Stomach smooth muscle (tissue), 2 donors: ENCODE measurements around the gene NOS1AP.

ENCODE experiments used
- H3K27ac ChIP-seq: one replicate; pipeline ENCODE4 v1.7.0; 2013; ENCODE audit warnings: mild to moderate bottlenecking, low read length, inconsistent platforms
- H3K27me3 ChIP-seq, 2 donors: one replicate each; pipeline ENCODE4 v1.7.0; 2013; ENCODE audit warnings: low read length in 2 of 2; ENCODE audit not compliant: insufficient read depth in 2 of 2, control insufficient read depth in 1 of 2
- H3K36me3 ChIP-seq, 2 donors: one replicate each; pipeline ENCODE4 v1.7.0; 2013; ENCODE audit warnings: low read length in 2 of 2; ENCODE audit not compliant: control insufficient read depth in 2 of 2, insufficient read depth in 2 of 2
- H3K4me1 ChIP-seq: one replicate; pipeline ENCODE4 v1.7.0; 2013; ENCODE audit warnings: low read length; ENCODE audit not compliant: control insufficient read depth, insufficient read depth
- H3K4me3 ChIP-seq, 2 donors: one replicate each; pipeline ENCODE4 v1.7.0; 2013; ENCODE audit warnings: low read length in 2 of 2
- H3K9ac ChIP-seq, 2 donors: one replicate each; pipeline ENCODE4 v1.7.0; 2013; ENCODE audit warnings: low read length in 2 of 2, mild to moderate bottlenecking in 1 of 2
- H3K9me3 ChIP-seq, 2 donors: one replicate each; pipeline ENCODE4 v1.7.0; 2013; ENCODE audit warnings: low read length in 2 of 2; ENCODE audit not compliant: control insufficient read depth in 2 of 2
- donor health status: healthy.
- donor health status: Pancreatic carcinoma.

The NOS1AP gene

DNA sequence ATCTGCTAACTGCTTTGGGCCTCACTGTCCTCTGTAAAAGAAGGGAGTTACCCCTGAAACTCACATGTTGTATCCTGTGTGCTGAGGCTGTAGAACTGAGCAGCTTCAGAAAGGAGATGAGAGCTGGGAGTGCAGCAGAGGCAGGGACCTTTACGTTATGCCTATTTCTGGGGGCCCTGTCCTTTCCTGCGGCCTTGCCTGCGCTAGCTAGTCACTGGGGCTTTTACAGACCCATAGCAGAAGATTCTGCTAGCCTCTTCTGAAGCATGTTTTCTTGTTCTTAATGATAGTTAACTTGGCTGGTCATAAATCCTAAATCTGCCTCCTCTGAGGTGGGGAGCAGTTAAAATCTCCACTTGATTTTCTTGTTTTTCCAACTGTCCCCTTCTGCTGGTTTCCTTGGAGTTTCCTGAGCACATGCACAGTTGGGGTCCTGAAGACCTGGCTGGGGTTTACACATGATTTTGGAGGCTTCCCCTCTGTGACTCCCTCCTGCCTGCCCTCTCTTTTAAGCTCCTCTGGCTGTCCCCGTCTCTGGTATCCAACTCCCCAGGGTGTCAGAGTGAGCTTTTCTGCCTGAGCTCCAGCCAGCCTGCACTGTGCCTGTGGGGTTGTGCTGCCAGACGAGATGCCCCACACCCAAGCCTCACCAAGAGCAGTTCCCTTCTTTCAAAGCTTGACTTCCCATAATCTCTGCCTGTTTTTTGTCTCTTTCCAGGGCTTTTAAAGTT, 76.6 kb downstream of the NOS1AP start:
- no peak overlapping the region for H3K9ac ChIP-seq

GRCh38 chr1:162147760-162148159, 78.3 kb downstream of the NOS1AP start:
- no peak overlapping the region for H3K27ac ChIP-seq
- H3K4me1 ChIP-seq = no peaks in the 10 kb centered on the region
- H3K36me3 ChIP-seq = no peaks in the 10 kb centered on the region
- no peaks in the 10 kb centered on the region for H3K27me3 ChIP-seq
- no peak overlapping the region for H3K9ac ChIP-seq
- H3K4me3 ChIP-seq = no peak overlapping the region
- no peaks in the 10 kb centered on the region for H3K9me3 ChIP-seq

More for the DNA sequence above, 76.6 kb downstream of the NOS1AP start:
- no peaks in the 10 kb centered on the region for H3K4me1 ChIP-seq
- H3K27ac ChIP-seq = no peak overlapping the region
- no peak overlapping the region for H3K4me3 ChIP-seq
- no peaks in the 10 kb centered on the region for H3K27me3 ChIP-seq
- no peaks in the 10 kb centered on the region for H3K9me3 ChIP-seq
- H3K36me3 ChIP-seq = no peaks in the 10 kb centered on the region

DNA sequence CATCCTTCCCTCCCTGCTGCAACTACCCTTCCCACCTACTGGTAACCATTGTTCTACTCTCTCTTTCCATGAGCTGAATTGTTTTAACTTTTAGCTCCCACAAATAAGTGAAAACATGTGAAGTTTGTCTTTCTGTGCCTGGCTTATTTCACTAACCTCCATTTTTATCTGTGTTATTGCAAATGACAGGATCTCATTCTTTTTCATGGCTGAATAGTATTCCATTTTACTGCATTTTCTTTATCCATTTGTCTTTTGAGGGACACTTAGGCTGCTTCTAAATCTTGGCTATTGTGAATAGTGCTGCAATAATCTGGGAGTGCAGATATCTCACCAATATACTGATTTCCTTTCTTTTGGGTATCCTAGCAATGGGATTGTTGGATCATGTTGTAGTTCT, 80.6 kb downstream of the NOS1AP start:
- no peaks in the 10 kb centered on the region for H3K27me3 ChIP-seq
- H3K36me3 ChIP-seq = no peaks in the 10 kb centered on the region
- H3K27ac ChIP-seq = no peak overlapping the region
- H3K4me1 ChIP-seq = no peaks in the 10 kb centered on the region
- H3K9me3 ChIP-seq = no peaks in the 10 kb centered on the region
- H3K4me3 ChIP-seq = no peak overlapping the region
- H3K9ac ChIP-seq = no peak overlapping the region

DNA sequence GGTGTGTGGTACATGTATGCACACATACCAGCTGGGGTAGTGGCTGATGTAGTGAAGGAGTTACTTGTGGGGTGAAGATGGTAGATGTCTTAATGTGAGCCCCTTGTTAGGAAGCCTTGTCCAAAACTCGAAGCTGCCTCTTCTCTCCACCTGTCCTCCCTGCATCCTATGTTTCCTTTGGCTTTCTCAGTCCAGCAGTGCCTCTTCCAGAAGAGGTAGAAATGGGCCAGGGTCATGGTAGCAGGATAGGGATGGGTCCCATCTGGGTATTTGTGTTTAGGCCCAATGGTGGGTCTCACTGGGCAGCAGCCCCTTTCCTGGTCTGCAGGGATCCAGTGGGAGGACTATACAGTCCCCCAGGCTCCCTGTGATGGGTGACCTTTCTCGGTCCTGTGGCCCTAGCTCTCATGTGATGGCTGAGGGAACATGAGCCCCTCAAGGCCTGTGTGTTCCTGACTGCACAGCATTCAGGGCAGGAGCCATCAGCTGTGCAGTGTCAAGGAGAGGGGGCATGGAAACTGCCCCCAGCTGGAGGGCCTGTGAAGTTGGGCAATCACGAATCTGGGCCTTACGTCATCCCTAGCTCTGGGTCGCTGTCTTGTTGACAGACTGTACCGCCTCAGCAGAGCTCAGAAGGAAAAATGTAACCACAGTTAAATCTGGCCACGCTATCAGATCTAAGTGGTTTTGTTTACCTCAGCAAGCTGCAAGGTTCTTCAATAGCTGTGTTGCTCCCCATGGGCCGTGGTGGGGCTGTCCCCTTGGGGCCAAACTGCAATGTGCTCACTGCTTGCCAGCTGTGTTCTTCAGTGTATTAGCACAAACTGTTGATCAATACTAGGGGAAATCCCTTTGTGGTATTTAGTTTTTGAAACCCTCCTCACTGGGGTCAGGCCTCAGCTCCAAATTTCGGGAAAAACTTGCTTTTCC, 82.7 kb downstream of the NOS1AP start:
- Histone ChIP-seq H3K9me3 (no peaks in the 10 kb centered on the region), H3K9ac (no peak overlapping the region), H3K36me3 (no peaks in the 10 kb centered on the region), H3K4me1 (no peaks in the 10 kb centered on the region), H3K27me3 (no peaks in the 10 kb centered on the region), H3K27ac (no peak overlapping the region), H3K4me3 (no peak overlapping the region)

- Histone ChIP-seq H3K4me1 (no peaks in the 10 kb centered on the region), H3K27ac (no peak overlapping the region), H3K4me3 (no peak overlapping the region), H3K9ac (no peak overlapping the region), H3K36me3 (no peaks in the 10 kb centered on the region), H3K9me3 (no peaks in the 10 kb centered on the region), H3K27me3 (no peaks in the 10 kb centered on the region)
These were observed 83.9 kb downstream of the NOS1AP start for GRCh38 chr1:162153374-162153773.

GRCh38 chr1:162157469-162157868, 88.0 kb downstream of the NOS1AP start:
- H3K27me3 ChIP-seq = no peaks in the 10 kb centered on the region
- H3K9ac ChIP-seq = no peak overlapping the region
- H3K9me3 ChIP-seq = no peaks in the 10 kb centered on the region
- no peaks in the 10 kb centered on the region for H3K36me3 ChIP-seq
- H3K4me3 ChIP-seq = no peak overlapping the region
- peaks cover 2% of the 10 kb centered on the region for H3K4me1 ChIP-seq
- no peak overlapping the region for H3K27ac ChIP-seq

GRCh38 chr1:162158624-162159271, 89.3 kb downstream of the NOS1AP start:
- Histone ChIP-seq H3K9ac (no peak overlapping the region), H3K4me1 (peaks cover 2% of the 10 kb centered on the region), H3K36me3 (no peaks in the 10 kb centered on the region), H3K4me3 (no peak overlapping the region), H3K9me3 (no peaks in the 10 kb centered on the region), H3K27ac (no peak overlapping the region), H3K27me3 (no peaks in the 10 kb centered on the region)

- Histone ChIP-seq H3K27me3 (no peaks in the 10 kb centered on the region), H3K4me3 (no peak overlapping the region), H3K27ac (no peak overlapping the region), H3K4me1 (peaks cover 2% of the 10 kb centered on the region), H3K9me3 (no peaks in the 10 kb centered on the region), H3K9ac (no peak overlapping the region), H3K36me3 (no peaks in the 10 kb centered on the region)
These were observed 90.0 kb downstream of the NOS1AP start for GRCh38 chr1:162159515-162159914.

DNA sequence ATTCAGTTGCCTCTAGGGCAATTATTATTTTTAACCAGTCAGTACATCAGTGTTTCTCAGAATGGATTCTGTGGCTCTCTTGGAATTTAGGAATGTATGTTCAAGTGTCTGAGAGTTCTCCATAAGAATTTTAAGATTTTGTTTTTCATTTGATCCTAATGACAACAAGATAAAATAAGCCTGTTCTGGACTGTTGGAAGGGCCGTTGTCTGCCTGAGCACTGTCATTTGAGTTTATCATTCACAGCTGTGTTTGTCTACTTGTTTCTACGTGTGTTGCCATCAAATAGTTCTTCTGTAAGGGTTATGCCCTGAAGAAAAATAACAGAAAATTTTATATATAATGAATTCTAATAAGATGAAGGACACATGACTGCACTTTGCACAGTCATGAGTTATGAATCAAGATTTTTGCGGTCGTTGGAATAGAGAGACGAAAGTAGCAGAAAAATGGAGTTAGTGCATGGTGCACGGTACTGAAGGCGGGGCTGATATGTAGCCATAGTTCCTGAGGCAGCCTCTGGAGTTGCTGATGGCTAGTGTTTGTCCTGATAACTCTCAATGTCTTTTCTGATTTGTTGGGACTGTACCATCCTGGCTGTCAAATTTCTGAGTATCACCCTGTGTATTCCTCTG, 92.5 kb downstream of the NOS1AP start:
- Histone ChIP-seq H3K4me3 (no peak overlapping the region), H3K9me3 (no peaks in the 10 kb centered on the region), H3K9ac (no peak overlapping the region), H3K27ac (no peak overlapping the region), H3K36me3 (no peaks in the 10 kb centered on the region), H3K4me1 (peaks cover 2% of the 10 kb centered on the region), H3K27me3 (no peaks in the 10 kb centered on the region)

DNA sequence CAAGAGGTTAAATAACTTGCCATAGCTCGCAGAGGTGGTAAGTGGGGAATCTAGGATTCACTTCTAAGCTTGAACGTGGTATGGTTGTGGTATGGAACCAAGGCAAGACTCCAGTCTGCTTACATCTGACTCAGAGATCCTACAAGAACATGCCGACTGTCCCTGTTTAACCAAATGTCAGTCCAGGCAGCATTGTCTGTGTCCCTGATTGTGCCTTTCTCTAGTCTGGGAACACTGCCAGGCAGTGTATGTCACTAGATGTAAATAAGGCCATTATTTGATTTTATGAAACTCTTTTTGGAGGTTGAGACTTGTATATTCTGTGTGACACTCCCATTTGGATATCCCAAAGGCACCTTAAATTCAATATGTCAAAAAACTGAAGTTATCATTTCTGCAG, 96.0 kb downstream of the NOS1AP start:
- Histone ChIP-seq H3K9ac (no peak overlapping the region), H3K27me3 (no peaks in the 10 kb centered on the region), H3K9me3 (no peaks in the 10 kb centered on the region), H3K36me3 (no peaks in the 10 kb centered on the region), H3K4me1 (peaks cover 10% of the 10 kb centered on the region), H3K4me3 (no peak overlapping the region), H3K27ac (no peak overlapping the region)
